H9 (cell line): ENCODE measurements around the gene LYRM9. TPM values are rescaled to one million over a fixed set of nuclear protein-coding genes. Genes with fewer than 3 reads are reported as not detected.

Experiments
- DNase-seq: peaks from one replicate; pipeline ENCODE4 v3.0.0-alpha.2; 2017
- H2AFZ ChIP-seq: one replicate; pipeline ENCODE4 v1.6.1; 2013; ENCODE audit warnings: mild to moderate bottlenecking, low read length, control low read depth, moderate library complexity
- H2AK5ac ChIP-seq: 2 replicates; pipeline ENCODE4 v1.6.1; 2013; ENCODE audit warnings: low read length, control low read depth, mixed read lengths; ENCODE audit not compliant: insufficient read length
- H2BK120ac ChIP-seq: one replicate; pipeline ENCODE4 v1.6.1; 2013; ENCODE audit warnings: low read depth, mild to moderate bottlenecking, low read length, control low read depth, inconsistent platforms; ENCODE audit not compliant: poor library complexity, severe bottlenecking
- H2BK12ac ChIP-seq: 2 replicates; pipeline ENCODE4 v1.6.1; 2013; ENCODE audit warnings: low read length, control low read depth, mixed read lengths, low read depth; ENCODE audit not compliant: insufficient read length
- H2BK15ac ChIP-seq: 2 replicates; pipeline ENCODE4 v1.6.1; 2013; ENCODE audit warnings: low read depth, low read length, control low read depth
- H2BK20ac ChIP-seq: one replicate; pipeline ENCODE4 v1.6.1; 2013; ENCODE audit warnings: low read depth, mild to moderate bottlenecking, low read length, control low read depth, inconsistent platforms; ENCODE audit not compliant: poor library complexity, severe bottlenecking
- H2BK5ac ChIP-seq: 2 replicates; pipeline ENCODE4 v1.6.1; 2013; ENCODE audit warnings: low read length, control low read depth, mixed read lengths; ENCODE audit not compliant: insufficient read length
- H3K14ac ChIP-seq: 2 replicates; pipeline ENCODE4 v1.6.1; 2013; ENCODE audit warnings: low read length, control low read depth; ENCODE audit not compliant: insufficient read depth
- H3K18ac ChIP-seq: 2 replicates; pipeline ENCODE4 v1.6.1; 2013; ENCODE audit warnings: low read depth, mild to moderate bottlenecking, mixed read lengths, low read length, control low read depth; ENCODE audit not compliant: insufficient read length
- H3K23ac ChIP-seq: 2 replicates; pipeline ENCODE4 v1.6.1; 2013; ENCODE audit warnings: low read length, control low read depth, mixed read lengths, low read depth; ENCODE audit not compliant: insufficient read length
- H3K23me2 ChIP-seq: 2 replicates; pipeline ENCODE4 v1.6.1; 2013; ENCODE audit warnings: low read depth, mild to moderate bottlenecking, mixed read lengths, low read length, control low read depth; ENCODE audit not compliant: insufficient read length, poor library complexity, severe bottlenecking
- H3K27ac ChIP-seq: 2 replicates; pipeline ENCODE4 v1.5.1; 2013; ENCODE audit warnings: low read length, control low read depth, mixed read lengths, low read depth; ENCODE audit not compliant: insufficient read length
- H3K27me3 ChIP-seq: 2 replicates; pipeline ENCODE4 v1.6.1; 2013; ENCODE audit warnings: low read length, control low read depth, inconsistent platforms; ENCODE audit not compliant: insufficient read depth
- H3K4ac ChIP-seq: 2 replicates; pipeline ENCODE4 v1.6.1; 2013; ENCODE audit warnings: low read depth, mild to moderate bottlenecking, control low read depth, inconsistent platforms, low read length, moderate library complexity
- H3K4me1 ChIP-seq: 2 replicates; pipeline ENCODE4 v1.6.1; 2013; ENCODE audit warnings: low read length, control low read depth, inconsistent platforms; ENCODE audit not compliant: insufficient read depth
- H3K4me2 ChIP-seq: 2 replicates; pipeline ENCODE4 v1.6.1; 2013; ENCODE audit warnings: low read length, control low read depth, mixed read lengths; ENCODE audit not compliant: insufficient read length, insufficient read depth
- H3K56ac ChIP-seq: 2 replicates; pipeline ENCODE4 v1.6.1; 2013; ENCODE audit warnings: low read depth, mild to moderate bottlenecking, mixed read lengths, low read length, control low read depth; ENCODE audit not compliant: insufficient read length
- H3K79me1 ChIP-seq: 2 replicates; pipeline ENCODE4 v1.6.1; 2013; ENCODE audit warnings: low read depth, mild to moderate bottlenecking, moderate library complexity, low read length, control low read depth, inconsistent platforms; ENCODE audit not compliant: insufficient read depth, poor library complexity, severe bottlenecking
- H3K79me2 ChIP-seq: 2 replicates; pipeline ENCODE4 v1.6.1; 2013; ENCODE audit warnings: low read length, control low read depth, inconsistent platforms; ENCODE audit not compliant: insufficient read depth
- H3K9ac ChIP-seq: 2 replicates; pipeline ENCODE4 v1.6.1; 2013; ENCODE audit warnings: low read length, control low read depth, mixed read lengths; ENCODE audit not compliant: insufficient read length; ENCODE audit errors: extremely low read depth
- H3K9me3 ChIP-seq: one replicate; pipeline ENCODE4 v1.6.1; 2013; ENCODE audit warnings: low read depth, low read length, inconsistent platforms; ENCODE audit not compliant: control insufficient read depth
- H3T11ph ChIP-seq: one replicate; pipeline ENCODE4 v1.6.1; 2013; ENCODE audit warnings: mild to moderate bottlenecking, low read length, control low read depth, inconsistent platforms
- H4K20me1 ChIP-seq: one replicate; pipeline ENCODE4 v1.6.1; 2013; ENCODE audit not compliant: control insufficient read depth, insufficient read length, insufficient read depth
- H4K5ac ChIP-seq: 2 replicates; pipeline ENCODE4 v1.6.1; 2013; ENCODE audit warnings: low read depth, mild to moderate bottlenecking, mixed read lengths, low read length, control low read depth; ENCODE audit not compliant: insufficient read length
- H4K8ac ChIP-seq: replicated peaks from 2 replicates; pipeline ENCODE4 v1.6.1; 2013; ENCODE audit warnings: low read length, control low read depth, mixed read lengths, low read depth; ENCODE audit not compliant: insufficient read length
- H4K91ac ChIP-seq: 2 replicates; pipeline ENCODE4 v1.6.1; 2013; ENCODE audit warnings: low read depth, mild to moderate bottlenecking, moderate library complexity, mixed read lengths, low read length, control low read depth; ENCODE audit not compliant: insufficient read length
- H3K27ac Mint-ChIP-seq, 3 experiments: 2 replicates in 2 of 3; 3 replicates in 1 of 3; pipeline ENCODE4 v1.8.0; 2020 to 2021; ENCODE audit warnings: mixed read lengths in 3 of 3, mild to moderate bottlenecking in 1 of 3, moderate library complexity in 1 of 3
- H3K27me3 Mint-ChIP-seq: 2 replicates; pipeline ENCODE4 v1.8.0; 2021; ENCODE audit warnings: low read depth, mild to moderate bottlenecking, moderate library complexity, mixed read lengths
- H3K36me3 Mint-ChIP-seq, 3 experiments: 2 replicates in 2 of 3; 3 replicates in 1 of 3; pipeline ENCODE4 v1.8.0; 2020 to 2021; ENCODE audit warnings: low read depth in 3 of 3, mixed read lengths in 3 of 3; ENCODE audit not compliant: insufficient read depth in 1 of 3
- H3K4me1 Mint-ChIP-seq, 2 experiments: 2 replicates each; pipeline ENCODE4 v1.8.0; 2020; ENCODE audit warnings: mixed read lengths in 2 of 2
- H3K4me3 Mint-ChIP-seq, 2 experiments: 2 replicates in 1 of 2; 3 replicates in 1 of 2; pipeline ENCODE4 v1.8.0; 2020 to 2021; ENCODE audit warnings: mild to moderate bottlenecking in 2 of 2, mixed read lengths in 2 of 2, moderate library complexity in 1 of 2
- H3K9me3 Mint-ChIP-seq, 2 experiments: 2 replicates in 1 of 2; 3 replicates in 1 of 2; pipeline ENCODE4 v1.8.0; 2020; ENCODE audit warnings: mild to moderate bottlenecking in 2 of 2, mixed read lengths in 2 of 2, moderate library complexity in 1 of 2
- CTCF ChIP-seq: fragments of 200-600 bp; sonication (generic); conservative IDR thresholded peaks from 3 replicates; pipeline ENCODE4 v1.8.0; 2021; ENCODE audit warnings: antibody characterized with exemption, mild to moderate bottlenecking
- WGBS: extraction: QIAGEN DNeasy Blood & Tissue Kit; methylation state at CpG from one replicate; pipeline ENCODE4 v1.1.7; 2013; ENCODE audit warnings: missing lambda C conversion rate, low lambda C conversion rate, mixed read lengths; ENCODE audit not compliant: insufficient read length; ENCODE audit errors: extremely low coverage; 5-methylcytosine and 5-hydroxymethylcytosine counted together
- total RNA-seq: library from RNA; stranded (reverse); gene quantifications from 2 replicates; pipeline ENCODE4 v1.2.1, GENCODE V29; 2021

The LYRM9 gene
- total RNA-seq, 1 experiment from 2014 or later = 2.2 TPM

- no peak overlapping the region for H3K23ac ChIP-seq
- H3K14ac ChIP-seq = no peak overlapping the region
- no peak overlapping the region for H4K8ac ChIP-seq
- H3K4me3 Mint-ChIP-seq = no peak overlapping the region
- no peak overlapping the region for H2BK12ac ChIP-seq
- H3K27me3 ChIP-seq = no peaks in the 10 kb centered on the region
- no peaks in the 10 kb centered on the region for H3K79me1 ChIP-seq
- H3K23me2 ChIP-seq = no peaks in the 10 kb centered on the region
- no peak overlapping the region for H2BK120ac ChIP-seq
- H3K56ac ChIP-seq = no peak overlapping the region
- H3K79me2 ChIP-seq = no peaks in the 10 kb centered on the region
- H2BK20ac ChIP-seq = no peak overlapping the region
- peaks cover 3 to 8% of the 10 kb centered on the region in 2 experiments; a peak in 3 of 4 replicates for H3K4me1 Mint-ChIP-seq
- no peak overlapping the region for H3K27ac Mint-ChIP-seq
- H3K9me3 ChIP-seq = no peaks in the 10 kb centered on the region
- no CpG with 5 or more reads among the region's 2 CpGs for WGBS
- no peak overlapping the region for H3K4me2 ChIP-seq
- H3K4ac ChIP-seq = no peak overlapping the region
- H4K20me1 ChIP-seq = no peaks in the 10 kb centered on the region
- DNase-seq = no peak
- no peaks in the 10 kb centered on the region; a peak in 1 of 7 replicates for H3K36me3 Mint-ChIP-seq
- peaks cover 1% of the 10 kb centered on the region; the same call in 1 of the 2 replicates for H3K27me3 Mint-ChIP-seq
- H4K5ac ChIP-seq = no peak overlapping the region
- H3K9me3 Mint-ChIP-seq = peaks cover 0 to 2% of the 10 kb centered on the region in 2 experiments; a peak in 1 of 5 replicates
- no peak overlapping the region for H2AK5ac ChIP-seq
- no peak for TF ChIP-seq CTCF
- no peak overlapping the region for H3K9ac ChIP-seq
- no peak overlapping the region for H3K27ac ChIP-seq
- H4K91ac ChIP-seq = no peak overlapping the region
- H3K4me1 ChIP-seq = no peaks in the 10 kb centered on the region
- no peak overlapping the region for H2BK5ac ChIP-seq
- no peak overlapping the region for H3K18ac ChIP-seq
- H2AFZ ChIP-seq = no peak overlapping the region
- H2BK15ac ChIP-seq = no peak overlapping the region
- no peak overlapping the region for H3T11ph ChIP-seq
These were observed 20.0 kb downstream of the LYRM9 start for GRCh38 chr17:27873211-27873610.
